Nephron progenitor cell (in vitro differentiated cells): ENCODE data around the gene FBXL20.

Experiments used
- DNase-seq: peaks from one replicate; pipeline ENCODE4 v3.0.0; 2021
- H3K27ac Mint-ChIP-seq: 2 replicates; pipeline ENCODE4 v1.8.0; 2021; ENCODE audit warnings: mild to moderate bottlenecking, moderate library complexity, mixed read lengths
- H3K27me3 Mint-ChIP-seq: 2 replicates; pipeline ENCODE4 v1.8.0; 2021; ENCODE audit warnings: mild to moderate bottlenecking, low read depth, mixed read lengths; ENCODE audit not compliant: poor library complexity
- H3K36me3 Mint-ChIP-seq: 2 replicates; pipeline ENCODE4 v1.8.0; 2021; ENCODE audit warnings: low read depth, mixed read lengths
- H3K4me1 Mint-ChIP-seq: 2 replicates; pipeline ENCODE4 v1.8.0; 2021; ENCODE audit warnings: mixed read lengths
- H3K4me3 Mint-ChIP-seq: 2 replicates; pipeline ENCODE4 v1.8.0; 2021; ENCODE audit warnings: mild to moderate bottlenecking, moderate library complexity, mixed read lengths
- H3K9me3 Mint-ChIP-seq: 2 replicates; pipeline ENCODE4 v1.8.0; 2021; ENCODE audit warnings: mild to moderate bottlenecking, moderate library complexity, mixed read lengths
- CTCF ChIP-seq: fragments of 200-600 bp; sonication (generic); IDR thresholded peaks from 2 replicates; pipeline ENCODE4 v1.5.0; 2021; ENCODE audit warnings: antibody characterized with exemption

FBXL20 gene

GRCh38 chr17:39212841-39213480 lies 188.5 kb downstream of the FBXL20 start:
- Mint-ChIP-seq H3K36me3 (no peaks in the 10 kb centered on the region), H3K27ac (no peak overlapping the region), H3K4me3 (no peak overlapping the region), H3K9me3 (no peaks in the 10 kb centered on the region), H3K4me1 (peaks cover 24% of the 10 kb centered on the region), H3K27me3 (peaks cover 87% of the 10 kb centered on the region)
- no peak for TF ChIP-seq CTCF
- DNase-seq: no peak

GRCh38 chr17:39212195-39212810 lies 189.1 kb downstream of the FBXL20 start:
- no peak overlapping the region for H3K4me3 Mint-ChIP-seq
- H3K27me3 Mint-ChIP-seq: peaks cover 81% of the 10 kb centered on the region
- no peaks in the 10 kb centered on the region for H3K36me3 Mint-ChIP-seq
- H3K27ac Mint-ChIP-seq: no peak overlapping the region
- no peak for TF ChIP-seq CTCF
- peaks cover 29% of the 10 kb centered on the region for H3K4me1 Mint-ChIP-seq
- DNase-seq: no peak
- no peaks in the 10 kb centered on the region for H3K9me3 Mint-ChIP-seq

- peak overlapping the region; percentile 72 for H3K4me3 Mint-ChIP-seq
Measured at GRCh38 chr17:39210093-39210434, 191.4 kb downstream of the FBXL20 start.

GRCh38 chr17:39209317-39210092 lies 191.9 kb downstream of the FBXL20 start:
- no peak for TF ChIP-seq CTCF
- Mint-ChIP-seq H3K4me3 (no peak overlapping the region), H3K27ac (no peak overlapping the region), H3K4me1 (peaks cover 39% of the 10 kb centered on the region), H3K9me3 (no peaks in the 10 kb centered on the region), H3K27me3 (peaks cover 60% of the 10 kb centered on the region), H3K36me3 (peaks cover 7% of the 10 kb centered on the region)
- DNase-seq: peak; percentile 66

More at GRCh38 chr17:39210093-39210434, 191.4 kb downstream of the FBXL20 start:
- no peak for DNase-seq
- Mint-ChIP-seq H3K4me1 (peaks cover 39% of the 10 kb centered on the region), H3K36me3 (peaks cover 1% of the 10 kb centered on the region), H3K27ac (no peak overlapping the region), H3K27me3 (peaks cover 65% of the 10 kb centered on the region), H3K9me3 (no peaks in the 10 kb centered on the region)
- no peak for TF ChIP-seq CTCF

- H3K27me3 Mint-ChIP-seq: peaks cover 59% of the 10 kb centered on the region
- peak; percentile 48 for DNase-seq
- peak overlapping the region; percentile 52 for H3K4me3 Mint-ChIP-seq
- no peak for TF ChIP-seq CTCF
- no peaks in the 10 kb centered on the region for H3K9me3 Mint-ChIP-seq
- peaks cover 13% of the 10 kb centered on the region for H3K36me3 Mint-ChIP-seq
- no peak overlapping the region for H3K27ac Mint-ChIP-seq
- peaks cover 39% of the 10 kb centered on the region for H3K4me1 Mint-ChIP-seq
Measured at GRCh38 chr17:39208893-39209292, 192.5 kb downstream of the FBXL20 start.
